HEK293T (cell line): ENCODE data around the gene CHD5.

Source experiments
- CTCF ChIA-PET: fragments of 350-600 bp; formaldehyde crosslinking; extraction: SDS; loops from one replicate; lab custom pipeline; 2021; ENCODE audit warnings: antibody characterized with exemption, inconsistent platforms; lab: Yijun Ruan, JAX
- POLR2A ChIA-PET: fragments of 350-600 bp; formaldehyde crosslinking; extraction: SDS; loops from one replicate; lab custom pipeline; 2020; ENCODE audit warnings: antibody characterized with exemption, inconsistent platforms; lab: Yijun Ruan, JAX
- DNase-seq: peaks from one replicate; pipeline ENCODE4 v3.0.0; 2012; ENCODE audit warnings: mixed read lengths; ENCODE audit errors: extremely low spot score
- ARNT ChIP-seq: fragments of 450-650 bp; IDR thresholded peaks from 2 replicates; pipeline ENCODE4 v1.6.1; 2017; ENCODE audit warnings: mild to moderate bottlenecking
- BHLHE40 ChIP-seq: fragments of 450-650 bp; IDR thresholded peaks from 2 replicates; pipeline ENCODE4 v1.6.1; 2016; ENCODE audit warnings: mild to moderate bottlenecking, moderate library complexity, borderline replicate concordance
- CTBP1 ChIP-seq: fragments of 450-650 bp; IDR thresholded peaks from 2 replicates; pipeline ENCODE4 v1.6.1; 2016; ENCODE audit warnings: borderline replicate concordance
- ELF4 ChIP-seq: fragments of 450-650 bp; IDR thresholded peaks from 2 replicates; pipeline ENCODE4 v1.6.1; 2017; ENCODE audit warnings: antibody characterized with exemption
- FOXA1 ChIP-seq: fragments of 450-650 bp; IDR thresholded peaks from 2 replicates; pipeline ENCODE4 v1.6.1; 2016; ENCODE audit warnings: mild to moderate bottlenecking
- FOXK2 ChIP-seq: fragments of 450-650 bp; IDR thresholded peaks from 2 replicates; pipeline ENCODE4 v1.6.1; 2016; ENCODE audit warnings: mild to moderate bottlenecking
- FOXM1 ChIP-seq: fragments of 450-650 bp; IDR thresholded peaks from 2 replicates; pipeline ENCODE4 v1.6.1; 2017; ENCODE audit warnings: mild to moderate bottlenecking, borderline replicate concordance
- HDGF ChIP-seq: fragments of 450-650 bp; IDR thresholded peaks from 2 replicates; pipeline ENCODE4 v1.6.1; 2017; ENCODE audit warnings: antibody characterized with exemption, borderline replicate concordance
- L3MBTL2 ChIP-seq: fragments of 450-650 bp; conservative IDR thresholded peaks from 2 replicates; pipeline ENCODE4 v1.6.1; 2016; ENCODE audit warnings: mild to moderate bottlenecking
- LEF1 ChIP-seq: fragments of 450-650 bp; IDR thresholded peaks from 2 replicates; pipeline ENCODE4 v1.6.1; 2017; ENCODE audit warnings: mild to moderate bottlenecking, borderline replicate concordance
- NFRKB ChIP-seq: fragments of 450-650 bp; IDR thresholded peaks from 2 replicates; pipeline ENCODE4 v1.6.1; 2016; ENCODE audit warnings: mild to moderate bottlenecking, moderate library complexity
- PKNOX1 ChIP-seq: fragments of 450-650 bp; IDR thresholded peaks from 2 replicates; pipeline ENCODE4 v1.6.1; 2016
- SP1 ChIP-seq: fragments of 450-650 bp; IDR thresholded peaks from 2 replicates; pipeline ENCODE4 v1.6.1; 2017
- SUZ12 ChIP-seq: fragments of 450-650 bp; IDR thresholded peaks from 2 replicates; pipeline ENCODE4 v1.6.1; 2016; ENCODE audit warnings: mild to moderate bottlenecking
- TARDBP ChIP-seq: fragments of 450-650 bp; IDR thresholded peaks from 2 replicates; pipeline ENCODE4 v1.6.1; 2016
- ZNF384 ChIP-seq: fragments of 450-650 bp; IDR thresholded peaks from 2 replicates; pipeline ENCODE4 v1.6.1; 2016

CHD5 gene

GRCh38 chr1:6105218-6105679, 74.9 kb downstream of the CHD5 start:
- ChIA-PET CTCF (interaction anchor here (0.6 to 1.0 kb wide), 3 partner anchors 44 to 103 kb away, joined by 3 to 5 read pairs (median 3); no protein-coding TSS in a partner anchor), POLR2A (no interaction called here)
- no peak for DNase-seq
- TF ChIP-seq LEF1, result no peak
- no peak for TF ChIP-seq CTBP1
- no peak for TF ChIP-seq NFRKB
- TF ChIP-seq SUZ12, result no peak
- no peak for TF ChIP-seq BHLHE40
- TF ChIP-seq ARNT, result no peak
- no peak for TF ChIP-seq ELF4
- no peak for TF ChIP-seq TARDBP
- TF ChIP-seq FOXK2, result no peak
- TF ChIP-seq FOXM1, result no peak
- no peak for TF ChIP-seq L3MBTL2
- no peak for TF ChIP-seq SP1
- no peak for TF ChIP-seq ZNF384
- TF ChIP-seq PKNOX1, result no peak
- no peak for TF ChIP-seq HDGF
- no peak for TF ChIP-seq FOXA1

GRCh38 chr1:6104631-6105030, 75.5 kb downstream of the CHD5 start:
- no peak for DNase-seq
- no peak for TF ChIP-seq ELF4
- ChIA-PET POLR2A (no interaction called here), CTCF (no interaction called here)

- CTCF ChIA-PET, result no interaction called here
- TF ChIP-seq ARNT, result no peak
- TF ChIP-seq SP1, result no peak
- no peak for TF ChIP-seq CTBP1
- no peak for TF ChIP-seq PKNOX1
- TF ChIP-seq LEF1, result no peak
- no peak for TF ChIP-seq BHLHE40
- DNase-seq, result no peak
- POLR2A ChIA-PET, result no interaction called here
Observed at GRCh38 chr1:6103854-6104530, 76.1 kb downstream of the CHD5 start.

- CTCF ChIA-PET, result no interaction called here
- TF ChIP-seq BHLHE40 (no peak), SUZ12 (no peak), ZNF384 (no peak), NFRKB (no peak)
- POLR2A ChIA-PET, result no interaction called here
- DNase-seq, result no peak
Observed at GRCh38 chr1:6103111-6103853, 76.8 kb downstream of the CHD5 start.

GRCh38 chr1:6102532-6102845, 77.6 kb downstream of the CHD5 start:
- ChIA-PET POLR2A (no interaction called here), CTCF (no interaction called here)
- no peak for TF ChIP-seq L3MBTL2
- no peak for DNase-seq

- CTCF ChIA-PET, result no interaction called here
- POLR2A ChIA-PET, result no interaction called here
- TF ChIP-seq SUZ12 (no peak), HDGF (no peak), SP1 (no peak), ARNT (no peak), FOXM1 (no peak), TARDBP (no peak), L3MBTL2 (no peak), ZNF384 (no peak), NFRKB (no peak), LEF1 (no peak), PKNOX1 (no peak), CTBP1 (no peak), FOXA1 (no peak)
- no peak for DNase-seq
Observed at GRCh38 chr1:6101826-6102531, 78.1 kb downstream of the CHD5 start.
